ENCODE results near the gene PALLD. TPM values are rescaled to one million over a fixed set of nuclear protein-coding genes. Genes with fewer than 3 reads are reported as not detected.

Gene PALLD
- total RNA-seq, 1 experiment from 2014 or later: 166 TPM

- ChIA-PET RAD21 (ENCODE audit: low non-redundant PET in 1 of 2, low total read pairs in 2 of 2, uncharacterized antibody in 2 of 2, unreplicated experiment in 2 of 2) (no interaction called here), POLR2A (interaction anchor here (1.2 to 3.0 kb wide), 2 partner anchors 11 to 54 kb away, joined by 4 to 18 read pairs; no protein-coding TSS in a partner anchor)
- ATAC-seq: no peak
Measured at GRCh38 chr4:168535689-168536088, 38.8 kb downstream of the PALLD start.

GRCh38 chr4:168536448-168536847 is 39.6 kb downstream of the PALLD start:
- no TSS peak for BruUV-seq (replicated peaks)
- ATAC-seq (peak; percentile 54), DNase-seq (ENCODE audit: low read depth, low spot score) (peak; percentile 83)
- Histone ChIP-seq H3K4me3 (replicated peaks in 1 of 2; ENCODE audit: low read depth in 1 of 2, low read length in 2 of 2) (peak overlapping the region; percentile 64 to 82), H3K36me3 (ENCODE audit: control insufficient read depth in 1 of 2, insufficient read depth in 2 of 2, low read length in 2 of 2) (peaks cover 0 to 12% of the 10 kb centered on the region in 2 experiments; a peak in 1 of 4 replicates), H3K9me2 (ENCODE audit: insufficient read depth) (no peaks in the 10 kb centered on the region), H3K79me2 (ENCODE audit: insufficient read depth, low read length) (peaks cover 62% of the 10 kb centered on the region), H3K27ac (ENCODE audit: low read depth, low read length) (peak overlapping the region; percentile 89), H3K9ac (ENCODE audit: low read length) (peak overlapping the region; percentile 87), H3K27me3 (ENCODE audit: insufficient read depth, low read length) (no peaks in the 10 kb centered on the region), H3K4me1 (ENCODE audit: control insufficient read depth in 1 of 2, insufficient read depth in 2 of 2, low read length in 2 of 2) (peaks cover 64 to 100% of the 10 kb centered on the region in 2 experiments), H2AFZ (ENCODE audit: low read depth, low read length, poor library complexity, severe bottlenecking) (no peak overlapping the region), H4K20me1 (ENCODE audit: insufficient read depth) (no peaks in the 10 kb centered on the region), H3K9me3 (ENCODE audit: control insufficient read depth in 1 of 2, insufficient read depth in 1 of 2, low read depth in 1 of 2, low read length in 2 of 2) (no peaks in the 10 kb centered on the region), H3K4me2 (ENCODE audit: low read length) (peak overlapping the region; percentile 96)
- POLR2A ChIA-PET: interaction anchor here (0.7 to 3.1 kb wide), 17 partner anchors 10 to 295 kb away, joined by 3 to 18 read pairs (median 4); partner anchors contain the start of gene PALLD
- CTCF ChIA-PET: no interaction called here
- peak; percentile 70 for TF ChIP-seq POLR2A (IDR thresholded peaks at IDR 0.05; ENCODE audit: borderline replicate concordance, extremely low read depth, insufficient read depth, insufficient read length)
- TF ChIP-seq EGR1 (IDR thresholded peaks at IDR 0.05; ENCODE audit: low read depth): no peak
- TF ChIP-seq CBX3 (IDR thresholded peaks at IDR 0.05; ENCODE audit: low read depth): no peak
- TF ChIP-seq ZFX (IDR thresholded peaks at IDR 0.05): no peak
- peak; percentile 99 for TF ChIP-seq POLR2AphosphoS5 (IDR thresholded peaks at IDR 0.05; ENCODE audit: low read depth, low read length)
- no peak for TF ChIP-seq SP1 (IDR thresholded peaks at IDR 0.05; ENCODE audit: low read depth)
- TF ChIP-seq ZBTB33 (IDR thresholded peaks at IDR 0.05; ENCODE audit: extremely low read depth, insufficient replicate concordance, low read length): peak; percentile 95
- peak; percentile 91 for TF ChIP-seq YY1 (IDR thresholded peaks at IDR 0.05; ENCODE audit: extremely low read depth, insufficient replicate concordance, low read depth, low read length)
- no peak for TF ChIP-seq CTCF (IDR thresholded peaks at IDR 0.05 in 2 of 3, conservative IDR thresholded peaks at IDR 0.05 in 1 of 3; ENCODE audit: borderline replicate concordance in 1 of 3, insufficient read depth in 1 of 3, low read depth in 2 of 3, low read length in 2 of 3)
- RAD21 ChIA-PET (ENCODE audit: low non-redundant PET in 1 of 2, low total read pairs in 2 of 2, uncharacterized antibody in 2 of 2, unreplicated experiment in 2 of 2): no interaction called here
- intact Hi-C loops (cut with micrococcal nuclease): loop anchor here (10.0 kb wide), 1 partner anchor 718 kb away; no protein-coding TSS in a partner anchor

More at GRCh38 chr4:168535689-168536088, 38.8 kb downstream of the PALLD start:
- H3K4me3 ChIP-seq (replicated peaks in 1 of 2; ENCODE audit: low read depth in 1 of 2, low read length in 2 of 2): peak overlapping the region; percentile 64 to 82
- peaks cover 2 to 16% of the 10 kb centered on the region in 2 experiments; a peak in 3 of 4 replicates for H3K36me3 ChIP-seq (ENCODE audit: control insufficient read depth in 1 of 2, insufficient read depth in 2 of 2, low read length in 2 of 2)
- H2AFZ ChIP-seq (ENCODE audit: low read depth, low read length, poor library complexity, severe bottlenecking): no peak overlapping the region
- H3K27me3 ChIP-seq (ENCODE audit: insufficient read depth, low read length): no peaks in the 10 kb centered on the region
- no peaks in the 10 kb centered on the region for H3K9me3 ChIP-seq (ENCODE audit: control insufficient read depth in 1 of 2, insufficient read depth in 1 of 2, low read depth in 1 of 2, low read length in 2 of 2)
- TF ChIP-seq EZH2 (IDR thresholded peaks at IDR 0.05) (no peak), YY1 (IDR thresholded peaks at IDR 0.05; ENCODE audit: extremely low read depth, insufficient replicate concordance, low read depth, low read length) (no peak), CBX3 (IDR thresholded peaks at IDR 0.05; ENCODE audit: low read depth) (no peak), POLR2AphosphoS5 (IDR thresholded peaks at IDR 0.05; ENCODE audit: low read depth, low read length) (peak; percentile 51)
- intact Hi-C loops (cut with micrococcal nuclease): loop anchor here (10.0 kb wide), 1 partner anchor 719 kb away; no protein-coding TSS in a partner anchor
- no TSS peak for BruUV-seq (replicated peaks)
- peaks cover 65 to 100% of the 10 kb centered on the region in 2 experiments for H3K4me1 ChIP-seq (ENCODE audit: control insufficient read depth in 1 of 2, insufficient read depth in 2 of 2, low read length in 2 of 2)
- H3K27ac ChIP-seq (ENCODE audit: low read depth, low read length): peak overlapping the region; percentile 89
- peak overlapping the region; percentile 96 for H3K4me2 ChIP-seq (ENCODE audit: low read length)
- no peaks in the 10 kb centered on the region for H3K9me2 ChIP-seq (ENCODE audit: insufficient read depth)
- peak overlapping the region; percentile 87 for H3K9ac ChIP-seq (ENCODE audit: low read length)
- peaks cover 69% of the 10 kb centered on the region for H3K79me2 ChIP-seq (ENCODE audit: insufficient read depth, low read length)
- H4K20me1 ChIP-seq (ENCODE audit: insufficient read depth): no peaks in the 10 kb centered on the region
- no peak for DNase-seq (ENCODE audit: low read depth, low spot score)
- CTCF ChIA-PET: no interaction called here
